ENCODE results near the gene PARL.

DNA sequence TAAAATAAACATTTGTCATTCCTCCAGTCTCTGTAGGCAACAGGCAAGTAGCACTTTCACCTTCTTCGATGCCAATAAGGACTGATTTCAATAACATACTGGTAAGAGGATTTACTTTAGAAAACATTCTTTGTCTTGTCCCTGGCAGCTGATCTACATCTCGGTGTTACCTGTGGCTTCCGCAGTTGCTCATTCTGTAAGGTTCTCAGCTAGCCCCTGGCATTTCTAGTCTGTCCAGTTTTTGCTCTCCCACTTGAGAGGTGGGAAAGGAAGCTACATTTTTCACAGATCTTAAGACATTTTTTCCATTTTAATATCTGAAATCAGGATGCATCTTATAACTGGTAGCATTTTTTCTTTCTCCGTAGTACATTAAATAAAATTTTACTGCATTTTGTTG lies 39.6 kb downstream of the PARL start:
- TF ChIP-seq, protein P1, sequence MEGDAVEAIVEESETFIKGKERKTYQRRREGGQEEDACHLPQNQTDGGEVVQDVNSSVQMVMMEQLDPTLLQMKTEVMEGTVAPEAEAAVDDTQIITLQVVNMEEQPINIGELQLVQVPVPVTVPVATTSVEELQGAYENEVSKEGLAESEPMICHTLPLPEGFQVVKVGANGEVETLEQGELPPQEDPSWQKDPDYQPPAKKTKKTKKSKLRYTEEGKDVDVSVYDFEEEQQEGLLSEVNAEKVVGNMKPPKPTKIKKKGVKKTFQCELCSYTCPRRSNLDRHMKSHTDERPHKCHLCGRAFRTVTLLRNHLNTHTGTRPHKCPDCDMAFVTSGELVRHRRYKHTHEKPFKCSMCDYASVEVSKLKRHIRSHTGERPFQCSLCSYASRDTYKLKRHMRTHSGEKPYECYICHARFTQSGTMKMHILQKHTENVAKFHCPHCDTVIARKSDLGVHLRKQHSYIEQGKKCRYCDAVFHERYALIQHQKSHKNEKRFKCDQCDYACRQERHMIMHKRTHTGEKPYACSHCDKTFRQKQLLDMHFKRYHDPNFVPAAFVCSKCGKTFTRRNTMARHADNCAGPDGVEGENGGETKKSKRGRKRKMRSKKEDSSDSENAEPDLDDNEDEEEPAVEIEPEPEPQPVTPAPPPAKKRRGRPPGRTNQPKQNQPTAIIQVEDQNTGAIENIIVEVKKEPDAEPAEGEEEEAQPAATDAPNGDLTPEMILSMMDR (conservative IDR thresholded peaks at IDR 0.05; ENCODE audit: low read depth, low read length): no peak
- no peak for TF ChIP-seq EZH2 (IDR thresholded peaks at IDR 0.05; ENCODE audit: borderline replicate concordance, low read depth, low read length, poor library complexity, severe bottlenecking)
